Nephron (organoid): Measurements from ENCODE around the gene CAMTA1.
"Not testable (repeated sequence)": the region's sequence is repeated elsewhere in the genome, so short reads cannot be mapped to it uniquely, and the experiment has no call there.

Source experiments
- H3K27ac Mint-ChIP-seq, 3 experiments: 2 replicates each; pipeline ENCODE4 v1.8.0; 2020; ENCODE audit warnings: mixed read lengths in 3 of 3, mild to moderate bottlenecking in 2 of 3, moderate library complexity in 1 of 3
- H3K27me3 Mint-ChIP-seq: 2 replicates; pipeline ENCODE4 v1.8.0; 2021; ENCODE audit warnings: low read depth, mild to moderate bottlenecking, moderate library complexity, mixed read lengths
- H3K36me3 Mint-ChIP-seq: 2 replicates; pipeline ENCODE4 v1.8.0; 2020; ENCODE audit warnings: low read depth, mixed read lengths
- H3K4me1 Mint-ChIP-seq: 2 replicates; pipeline ENCODE4 v1.8.0; 2020; ENCODE audit warnings: mixed read lengths
- H3K4me3 Mint-ChIP-seq, 3 experiments: 2 replicates each; pipeline ENCODE4 v1.8.0; 2020; ENCODE audit warnings: mild to moderate bottlenecking in 3 of 3, mixed read lengths in 3 of 3, moderate library complexity in 2 of 3
- H3K9me3 Mint-ChIP-seq: 2 replicates; pipeline ENCODE4 v1.8.0; 2020; ENCODE audit warnings: mixed read lengths
- CTCF ChIP-seq, 3 experiments: fragments of 200-600 bp; sonication (generic); IDR thresholded peaks; one replicate each; pipeline ENCODE4 v1.5.0; 2021; ENCODE audit warnings: antibody characterized with exemption in 3 of 3; ENCODE audit not compliant: unreplicated experiment in 3 of 3

CAMTA1 gene

DNA sequence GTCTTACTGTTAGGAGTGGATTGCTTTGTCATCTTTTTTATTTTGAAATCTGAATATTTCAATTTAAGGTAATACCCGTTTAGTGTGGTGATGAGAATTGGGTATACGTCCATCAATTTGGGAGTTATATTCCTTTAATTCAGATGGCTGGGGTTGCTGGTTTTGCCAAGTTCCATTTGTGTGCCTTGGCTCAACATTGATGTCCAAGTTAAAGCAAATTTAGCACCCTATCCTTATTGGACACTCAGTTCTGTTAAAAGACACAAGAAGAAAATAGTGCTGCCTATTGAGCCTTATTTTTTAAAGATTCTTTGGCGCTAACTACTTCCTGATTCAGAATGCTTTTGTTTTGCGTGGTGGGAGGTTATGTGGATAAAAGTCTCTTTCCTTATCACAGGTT is 40.6 kb downstream of the CAMTA1 start:
- H3K36me3 Mint-ChIP-seq, result peaks cover 25% of the 10 kb centered on the region
- TF ChIP-seq CTCF (IDR thresholded peaks at IDR 0.05; ENCODE audit: unreplicated experiment in 3 of 3), result no peak
- H3K9me3 Mint-ChIP-seq, result no peaks in the 10 kb centered on the region
- H3K4me3 Mint-ChIP-seq, result peak overlapping the region in 1 of 3 experiments; percentile 14
- H3K27me3 Mint-ChIP-seq, result no peaks in the 10 kb centered on the region
- peak overlapping the region; percentile 83 to 85 (median 84) for H3K27ac Mint-ChIP-seq
- H3K4me1 Mint-ChIP-seq, result peaks cover 58% of the 10 kb centered on the region

DNA sequence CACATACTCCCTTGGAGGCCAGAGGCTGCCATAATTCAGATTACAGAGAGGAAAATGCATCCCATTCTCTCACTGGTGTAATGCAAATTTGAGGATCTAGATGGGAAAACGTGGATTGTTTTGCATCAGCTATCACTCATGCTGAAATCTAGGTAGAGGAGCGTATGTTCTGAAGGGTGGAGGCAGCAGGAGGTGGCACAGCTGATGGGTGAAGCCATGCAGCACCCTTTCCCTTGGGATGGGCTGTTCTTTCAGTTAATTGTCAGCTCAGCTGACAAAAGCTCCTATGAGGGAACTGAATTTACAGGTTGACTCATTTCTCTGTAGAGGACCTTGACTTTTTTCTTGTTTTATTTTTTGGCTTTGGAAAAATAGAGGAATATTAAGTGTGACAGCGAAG is 41.8 kb downstream of the CAMTA1 start:
- H3K4me3 Mint-ChIP-seq, result no peak overlapping the region
- no peak for TF ChIP-seq CTCF (IDR thresholded peaks at IDR 0.05; ENCODE audit: unreplicated experiment in 3 of 3)
- peaks cover 61% of the 10 kb centered on the region for H3K4me1 Mint-ChIP-seq
- H3K27me3 Mint-ChIP-seq, result no peaks in the 10 kb centered on the region
- H3K36me3 Mint-ChIP-seq, result peaks cover 25% of the 10 kb centered on the region
- H3K27ac Mint-ChIP-seq, result peak overlapping the region; percentile 75 to 85 (median 84)
- H3K9me3 Mint-ChIP-seq, result no peaks in the 10 kb centered on the region

DNA sequence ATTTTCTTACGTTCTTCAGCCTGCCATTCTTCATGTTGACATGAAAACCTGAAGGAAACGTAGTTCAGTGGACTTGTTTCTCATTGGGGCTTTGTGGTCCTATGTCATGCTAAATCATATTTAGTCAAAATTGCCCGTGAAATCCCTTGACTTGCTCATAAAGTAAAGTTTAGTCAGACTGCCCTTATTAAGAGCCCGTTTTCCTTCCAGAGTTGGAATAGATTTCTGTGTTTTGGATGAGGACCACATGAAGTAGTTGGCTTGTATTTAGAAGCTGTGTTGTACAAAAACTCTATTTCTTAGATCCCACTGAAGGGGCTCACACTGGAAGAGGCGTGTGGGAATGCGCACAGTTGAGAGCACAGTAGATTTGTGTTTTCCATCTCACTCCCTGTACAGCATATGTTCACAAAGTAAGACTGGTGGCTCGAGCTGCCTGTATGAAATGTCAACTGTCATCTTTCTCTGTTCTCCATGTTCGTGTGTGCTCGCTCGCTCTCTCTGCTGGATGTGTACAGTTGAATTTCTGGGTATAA is 42.4 kb downstream of the CAMTA1 start:
- peaks cover 61% of the 10 kb centered on the region for H3K4me1 Mint-ChIP-seq
- no peaks in the 10 kb centered on the region for H3K27me3 Mint-ChIP-seq
- no peaks in the 10 kb centered on the region for H3K9me3 Mint-ChIP-seq
- peak overlapping the region in 1 of 3 experiments; percentile 11 for H3K4me3 Mint-ChIP-seq
- peaks cover 26% of the 10 kb centered on the region for H3K36me3 Mint-ChIP-seq
- TF ChIP-seq CTCF (IDR thresholded peaks at IDR 0.05; ENCODE audit: unreplicated experiment in 3 of 3), result no peak
- H3K27ac Mint-ChIP-seq, result peak overlapping the region; percentile 75 to 85 (median 84)

GRCh38 chr1:6831366-6831765 is 46.1 kb downstream of the CAMTA1 start:
- Mint-ChIP-seq H3K27ac (peak overlapping the region; percentile 83 to 89 (median 86)), H3K27me3 (no peaks in the 10 kb centered on the region), H3K36me3 (peaks cover 30% of the 10 kb centered on the region), H3K4me1 (peaks cover 38% of the 10 kb centered on the region), H3K4me3 (no peak overlapping the region), H3K9me3 (no peaks in the 10 kb centered on the region)
- TF ChIP-seq CTCF (IDR thresholded peaks at IDR 0.05; ENCODE audit: unreplicated experiment in 3 of 3), result no peak

DNA sequence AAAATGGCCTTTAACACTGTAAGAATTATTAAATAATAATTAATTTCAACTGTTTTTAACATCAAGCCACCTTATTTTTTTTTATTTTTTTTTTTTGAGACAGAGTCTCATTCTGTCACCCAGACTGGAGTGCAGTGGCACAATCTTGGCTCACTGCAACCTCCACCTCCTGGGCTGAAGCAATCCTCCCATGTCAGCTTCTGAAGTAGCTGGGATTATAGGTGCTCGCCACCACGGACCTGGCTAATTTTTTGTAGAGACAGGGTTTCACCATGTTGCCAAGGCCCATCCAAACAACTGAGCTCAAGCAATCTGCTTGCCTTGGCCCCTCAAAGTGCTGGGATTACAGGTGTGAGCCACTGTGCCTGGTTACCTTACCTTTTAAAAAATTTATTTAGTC is 46.8 kb downstream of the CAMTA1 start:
- H3K36me3 Mint-ChIP-seq, result peaks cover 30% of the 10 kb centered on the region
- not testable (repeated sequence) for H3K4me3 Mint-ChIP-seq, H3K9me3 Mint-ChIP-seq, H3K27me3 Mint-ChIP-seq
- H3K4me1 Mint-ChIP-seq, result peaks cover 34% of the 10 kb centered on the region
- H3K27ac Mint-ChIP-seq, result peak overlapping the region; percentile 36 to 89 (median 83)

GRCh38 chr1:6832531-6833188 is 47.4 kb downstream of the CAMTA1 start:
- Mint-ChIP-seq H3K36me3 (peaks cover 23% of the 10 kb centered on the region), H3K27me3 (no peaks in the 10 kb centered on the region), H3K9me3 (no peaks in the 10 kb centered on the region), H3K4me1 (peaks cover 27% of the 10 kb centered on the region), H3K4me3 (no peak overlapping the region), H3K27ac (peak overlapping the region; percentile 36 to 89 (median 83))
- no peak for TF ChIP-seq CTCF (IDR thresholded peaks at IDR 0.05; ENCODE audit: unreplicated experiment in 3 of 3)
